GM18498 (cell line): ENCODE measurements around the gene MYADM.

Source experiments
- ATAC-seq: cut with Tn5 transposase; IDR thresholded peaks from one replicate; pipeline ENCODE4 v1.9.1; 2021; ENCODE audit warnings: mild to moderate bottlenecking, moderate library complexity; ENCODE audit not compliant: unreplicated experiment

MYADM gene

GRCh38 chr19:53883231-53883661, 15.6 kb downstream of the MYADM start:
- ATAC-seq, result no peak

- no peak for ATAC-seq
These were observed 16.1 kb downstream of the MYADM start for GRCh38 chr19:53883741-53884140.

GRCh38 chr19:53884256-53884655, 16.6 kb downstream of the MYADM start:
- no peak for ATAC-seq

- ATAC-seq, result no peak
These were observed 17.4 kb downstream of the MYADM start for GRCh38 chr19:53885036-53885435.

- no peak for ATAC-seq
These were observed 24.8 kb downstream of the MYADM start for GRCh38 chr19:53892301-53892980.

GRCh38 chr19:53892981-53893325, 25.3 kb downstream of the MYADM start:
- ATAC-seq, result no peak

GRCh38 chr19:53894707-53895106, 27.0 kb downstream of the MYADM start:
- ATAC-seq, result no peak

- ATAC-seq, result no peak
These were observed 29.0 kb downstream of the MYADM start for GRCh38 chr19:53896682-53897081.

- ATAC-seq, result no peak
These were observed 29.8 kb downstream of the MYADM start for GRCh38 chr19:53897459-53897858.

- ATAC-seq, result no peak
These were observed 30.5 kb downstream of the MYADM start for GRCh38 chr19:53898166-53898565.

- ATAC-seq, result no peak
These were observed 31.1 kb downstream of the MYADM start for GRCh38 chr19:53898636-53899341.

- ATAC-seq, result no peak
These were observed 32.6 kb downstream of the MYADM start for GRCh38 chr19:53900191-53900860.

GRCh38 chr19:53903055-53903680, 35.5 kb downstream of the MYADM start:
- ATAC-seq, result no peak

GRCh38 chr19:53904909-53905308, 37.2 kb downstream of the MYADM start:
- ATAC-seq, result no peak

GRCh38 chr19:53905787-53906186, 38.1 kb downstream of the MYADM start:
- ATAC-seq, result no peak

- ATAC-seq, result no peak
These were observed 38.8 kb downstream of the MYADM start for GRCh38 chr19:53906211-53907192.

- no peak for ATAC-seq
These were observed 39.5 kb downstream of the MYADM start for GRCh38 chr19:53907193-53907581.

GRCh38 chr19:53907690-53908089, 40.0 kb downstream of the MYADM start:
- no peak for ATAC-seq

- ATAC-seq, result no peak
These were observed 40.6 kb downstream of the MYADM start for GRCh38 chr19:53908106-53908934.
